ENCODE results near the gene SLC39A9. TPM values are rescaled to one million over a fixed set of nuclear protein-coding genes. Genes with fewer than 3 reads are reported as not detected.

SLC39A9 gene
- total and polyA plus RNA-seq, 2 of the 4 experiments (the other 2 are of a cell fraction), result 41.4 to 168 TPM

DNA sequence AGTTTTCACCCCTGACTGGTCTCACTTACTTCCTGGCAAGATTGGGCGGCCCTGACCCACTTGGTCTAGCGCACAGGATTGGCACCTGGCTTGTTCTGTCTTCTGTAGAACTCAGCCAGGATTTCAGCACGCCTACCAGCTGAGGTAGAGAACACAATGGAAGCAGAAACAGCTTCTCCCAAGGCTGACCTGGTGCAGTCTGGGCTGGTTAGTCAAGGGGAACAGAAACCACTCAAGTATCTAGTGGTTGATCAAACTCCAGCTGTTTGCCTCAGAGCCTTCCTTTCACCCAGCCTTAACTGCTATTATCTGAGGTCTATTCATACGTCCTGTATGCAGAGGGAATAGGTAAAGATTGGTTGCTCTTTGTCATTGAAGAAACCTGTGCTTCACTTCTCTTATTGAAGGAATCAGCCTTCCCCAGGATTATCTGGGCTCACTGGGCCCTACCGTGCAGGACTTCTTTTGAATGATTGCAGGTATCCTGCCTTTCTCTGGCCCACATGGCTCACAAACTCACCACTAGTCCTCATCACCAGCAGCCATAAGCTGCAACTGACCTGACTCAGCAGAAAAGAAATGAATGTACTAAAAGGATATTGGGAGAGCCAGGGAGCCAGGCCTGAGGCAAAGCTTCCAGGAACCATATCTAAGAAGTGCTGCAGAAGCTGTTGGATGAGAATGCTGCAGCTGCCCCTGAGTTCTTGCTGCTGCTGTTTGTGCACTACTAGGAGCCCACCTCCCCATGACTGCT is 83.5 kb downstream of the SLC39A9 start:
- ATAC-seq (ENCODE audit: low read depth) (no peak), DNase-seq (no peak)
- BruUV-seq (replicated peaks), result no TSS peak
- intact Hi-C loops (cut with micrococcal nuclease), result no loop called here
- Histone ChIP-seq H3K9me1 (ENCODE audit: insufficient read depth, low read length) (no peaks in the 10 kb centered on the region), H3K27me3 (ENCODE audit: control insufficient read depth, insufficient read depth, low read length) (peaks cover 71% of the 10 kb centered on the region), H2BK120ac (ENCODE audit: low read depth, low read length) (no peak overlapping the region), H2AK5ac (ENCODE audit: low read depth, low read length) (no peak overlapping the region), H2AFZ (replicated peaks; ENCODE audit: low read length, poor library complexity) (peak overlapping the region; percentile 51), H4K91ac (ENCODE audit: insufficient read depth, low read depth, low read length) (no peak overlapping the region), H2BK5ac (ENCODE audit: low read depth, low read length, poor library complexity, severe bottlenecking) (no peak overlapping the region), H4K8ac (ENCODE audit: low read depth in 2 of 2, low read length in 2 of 2) (no peak overlapping the region), H3K9ac (ENCODE audit: low read depth, low read length) (no peak overlapping the region), H3K4ac (ENCODE audit: low read depth, low read length) (no peak overlapping the region), H4K20me1 (ENCODE audit: insufficient read depth, low read length) (no peaks in the 10 kb centered on the region), H3K79me1 (ENCODE audit: low read depth in 1 of 2, low read length in 2 of 2) (no peaks in the 10 kb centered on the region), H2AK9ac (replicated peaks; ENCODE audit: low read depth, low read length, poor library complexity) (no peak overlapping the region), H3K14ac (replicated peaks; ENCODE audit: low read depth, low read length) (no peak overlapping the region), H3K4me1 (ENCODE audit: control insufficient read depth, insufficient read depth, low read length) (peaks cover 3% of the 10 kb centered on the region; the same call in 1 of the 2 replicates), H2BK15ac (ENCODE audit: low read depth, low read length) (no peak overlapping the region), H3K36me3 (ENCODE audit: control insufficient read depth, insufficient read depth, low read length) (no peaks in the 10 kb centered on the region), H3K56ac (ENCODE audit: extremely low read depth, insufficient read depth, low read length) (no peak overlapping the region), H3K9me3 (ENCODE audit: control insufficient read depth, insufficient read depth, low read length) (peaks cover 2% of the 10 kb centered on the region; the same call in 1 of the 2 replicates), H2BK20ac (ENCODE audit: low read depth, low read length) (no peak overlapping the region), H3K27ac (ENCODE audit: insufficient read depth, low read length) (no peak overlapping the region), H4K5ac (ENCODE audit: low read depth, low read length) (no peak overlapping the region), H3K23ac (ENCODE audit: low read depth, low read length) (no peak overlapping the region), H3K4me2 (ENCODE audit: low read depth, low read length) (no peak overlapping the region), H3K18ac (ENCODE audit: low read depth, low read length) (no peak overlapping the region), H3K4me3 (ENCODE audit: insufficient read depth, low read depth, low read length) (no peak overlapping the region)
- POLR2A ChIA-PET (ENCODE audit: unreplicated experiment), result no interaction called here
- no peak for TF ChIP-seq MXI1 (IDR thresholded peaks at IDR 0.05; ENCODE audit: borderline replicate concordance, low read depth, low read length)
- TF ChIP-seq MAFK (IDR thresholded peaks at IDR 0.05; ENCODE audit: low read depth, low read length), result peak; percentile 86
- in situ Hi-C loops (cut with MboI; ENCODE audit: low sequenced_read_pairs), result no loop called here
- dilution Hi-C loops (cut with HindIII; ENCODE audit: low sequenced_read_pairs, unreplicated experiment), result no loop called here
- WGBS, 2 experiments (ENCODE audit: extremely low coverage in 2 of 2, insufficient read length in 1 of 2), result no CpG with 5 or more reads among the region's 5 CpGs
- CTCF ChIA-PET, result no interaction called here
